Measurements from ENCODE around the gene FNBP1.

- no peak for TF ChIP-seq CTCF (IDR thresholded peaks at IDR 0.05; ENCODE audit: insufficient read depth, low read length)
- no peak for TF ChIP-seq REST (IDR thresholded peaks at IDR 0.05; ENCODE audit: insufficient replicate concordance, low read depth)
- no peak for TF ChIP-seq POLR2AphosphoS5 (IDR thresholded peaks at IDR 0.05; ENCODE audit: low read depth)
- no peak for TF ChIP-seq SPI1 (IDR thresholded peaks at IDR 0.05; ENCODE audit: borderline replicate concordance, low read depth)
Measured at GRCh38 chr9:130036099-130036498, 6.9 kb downstream of the FNBP1 start.
